ENCODE data around the gene ATG16L2.

ATG16L2 gene

DNA sequence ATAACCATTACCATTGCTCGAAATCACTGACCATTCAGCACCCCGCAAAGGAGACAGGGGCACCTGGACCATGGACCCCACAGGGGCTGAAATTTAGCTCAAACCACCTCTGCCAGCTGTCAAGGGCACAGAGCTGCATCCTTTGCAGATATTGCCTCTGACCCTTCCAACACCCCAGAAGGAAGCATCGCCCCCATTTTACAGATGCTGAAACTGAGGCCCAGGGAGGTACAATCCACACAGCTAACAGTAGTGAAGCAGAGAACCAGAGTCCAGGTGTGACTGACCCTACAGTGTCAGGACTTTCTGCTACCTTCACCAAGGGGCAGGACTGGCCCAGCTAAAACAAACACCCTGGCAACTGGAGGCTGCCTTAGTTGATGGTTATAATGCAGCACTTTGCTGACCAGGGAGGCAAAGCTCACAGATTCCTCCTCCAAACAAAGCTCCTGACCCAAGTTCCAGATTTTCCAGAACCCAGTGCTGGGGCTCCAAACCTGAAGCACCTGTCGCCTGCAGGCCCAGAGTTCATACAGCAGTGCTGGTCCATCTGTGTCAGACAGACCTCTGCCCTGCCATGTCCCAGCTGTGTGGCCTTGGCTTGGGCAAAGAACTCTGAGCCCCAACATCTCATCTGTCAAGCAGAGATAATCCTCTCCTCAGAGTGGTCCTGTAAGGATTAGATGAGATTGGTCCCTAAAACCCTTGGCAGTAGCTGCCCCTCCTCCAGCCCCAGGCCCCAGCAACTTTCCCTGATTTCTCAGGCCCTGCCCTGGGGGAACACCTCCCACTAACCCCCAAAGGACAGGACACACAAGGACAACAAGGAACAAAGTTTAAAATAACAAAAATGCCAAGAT is 46.8 kb upstream of the ATG16L2 start:
- no peaks in the 10 kb centered on the region for H4K20me1 ChIP-seq (ENCODE audit: control insufficient read depth, insufficient read depth, low read depth, low read length)
- H3K27me3 ChIP-seq (ENCODE audit: control insufficient read depth, low read length), result peaks cover 5% of the 10 kb centered on the region; the same call in 1 of the 2 replicates
- H3K4me3 ChIP-seq (ENCODE audit: low read length), result no peak overlapping the region
- H3K9me3 ChIP-seq (ENCODE audit: control insufficient read depth, insufficient read depth, low read length), result no peaks in the 10 kb centered on the region
- no peaks in the 10 kb centered on the region for H3K36me3 ChIP-seq (ENCODE audit: control insufficient read depth, low read length)
- H3K9me2 ChIP-seq (replicated peaks; ENCODE audit: control insufficient read depth, low read length), result no peaks in the 10 kb centered on the region
- TF ChIP-seq EZH2phosphoT487 (IDR thresholded peaks at IDR 0.05; ENCODE audit: borderline replicate concordance, low read length), result no peak
- TF ChIP-seq, protein P1, sequence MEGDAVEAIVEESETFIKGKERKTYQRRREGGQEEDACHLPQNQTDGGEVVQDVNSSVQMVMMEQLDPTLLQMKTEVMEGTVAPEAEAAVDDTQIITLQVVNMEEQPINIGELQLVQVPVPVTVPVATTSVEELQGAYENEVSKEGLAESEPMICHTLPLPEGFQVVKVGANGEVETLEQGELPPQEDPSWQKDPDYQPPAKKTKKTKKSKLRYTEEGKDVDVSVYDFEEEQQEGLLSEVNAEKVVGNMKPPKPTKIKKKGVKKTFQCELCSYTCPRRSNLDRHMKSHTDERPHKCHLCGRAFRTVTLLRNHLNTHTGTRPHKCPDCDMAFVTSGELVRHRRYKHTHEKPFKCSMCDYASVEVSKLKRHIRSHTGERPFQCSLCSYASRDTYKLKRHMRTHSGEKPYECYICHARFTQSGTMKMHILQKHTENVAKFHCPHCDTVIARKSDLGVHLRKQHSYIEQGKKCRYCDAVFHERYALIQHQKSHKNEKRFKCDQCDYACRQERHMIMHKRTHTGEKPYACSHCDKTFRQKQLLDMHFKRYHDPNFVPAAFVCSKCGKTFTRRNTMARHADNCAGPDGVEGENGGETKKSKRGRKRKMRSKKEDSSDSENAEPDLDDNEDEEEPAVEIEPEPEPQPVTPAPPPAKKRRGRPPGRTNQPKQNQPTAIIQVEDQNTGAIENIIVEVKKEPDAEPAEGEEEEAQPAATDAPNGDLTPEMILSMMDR (IDR thresholded peaks at IDR 0.05; ENCODE audit: low read depth, low read length, poor library complexity, severe bottlenecking), result no peak
- H3K27ac ChIP-seq (ENCODE audit: low read depth, low read length), result no peak overlapping the region
- H3K4me1 ChIP-seq (ENCODE audit: control insufficient read depth, low read length), result no peaks in the 10 kb centered on the region
- H3F3A ChIP-seq (ENCODE audit: control insufficient read depth, insufficient read depth), result no peaks in the 10 kb centered on the region
- H3K4me2 ChIP-seq (ENCODE audit: low read length), result no peak overlapping the region
- no peaks in the 10 kb centered on the region for H3K79me2 ChIP-seq (ENCODE audit: control insufficient read depth, low read length)

DNA sequence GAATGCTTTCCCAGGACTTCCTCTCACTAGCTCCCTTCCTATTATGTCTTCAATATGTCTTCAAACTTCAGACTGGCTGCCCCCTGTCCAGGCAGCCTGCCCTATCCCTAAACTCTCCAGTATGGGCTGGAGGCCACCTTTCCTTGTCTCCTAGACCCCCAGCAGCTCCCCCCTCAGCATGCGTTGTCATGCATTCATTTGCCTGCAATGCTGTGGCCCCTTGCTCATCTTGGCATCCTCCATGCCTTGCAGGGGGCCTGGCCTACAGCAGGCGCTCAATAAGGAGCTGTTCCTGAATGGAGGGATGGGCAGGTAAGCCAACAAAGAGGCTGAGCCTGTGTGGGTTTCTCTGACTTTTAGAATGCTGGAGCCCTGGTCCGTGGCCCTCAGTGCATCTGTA is 45.6 kb upstream of the ATG16L2 start:
- H3K4me2 ChIP-seq (ENCODE audit: low read length), result no peak overlapping the region
- H4K20me1 ChIP-seq (ENCODE audit: control insufficient read depth, insufficient read depth, low read depth, low read length), result no peaks in the 10 kb centered on the region

DNA sequence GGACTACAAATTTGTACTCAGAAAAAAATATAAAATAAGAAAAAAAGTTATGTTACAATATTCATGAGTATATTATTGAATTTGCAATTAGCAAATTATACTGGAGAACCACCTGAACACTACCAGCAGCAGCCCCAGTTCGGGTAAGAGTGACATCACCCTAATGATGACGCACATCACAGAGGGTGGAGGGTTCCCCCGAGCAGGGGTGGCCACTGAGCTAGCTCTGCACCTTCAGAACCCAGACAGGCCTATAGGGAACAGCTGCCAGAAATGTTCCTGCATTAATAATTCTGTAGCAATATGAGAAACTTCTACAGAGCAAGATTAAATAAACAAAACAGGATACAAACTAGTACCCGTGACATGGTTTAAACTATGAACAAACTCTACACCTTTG is 44.5 kb upstream of the ATG16L2 start:
- H3F3A ChIP-seq (ENCODE audit: control insufficient read depth, insufficient read depth), result no peaks in the 10 kb centered on the region
- no peaks in the 10 kb centered on the region for H3K9me3 ChIP-seq (ENCODE audit: control insufficient read depth, insufficient read depth, low read length)
- peaks cover 5% of the 10 kb centered on the region; the same call in 1 of the 2 replicates for H3K27me3 ChIP-seq (ENCODE audit: control insufficient read depth, low read length)
- no peak overlapping the region for H3K4me2 ChIP-seq (ENCODE audit: low read length)
- no peaks in the 10 kb centered on the region for H4K20me1 ChIP-seq (ENCODE audit: control insufficient read depth, insufficient read depth, low read depth, low read length)
- no peaks in the 10 kb centered on the region for H3K79me2 ChIP-seq (ENCODE audit: control insufficient read depth, low read length)
- TF ChIP-seq, protein P1 (IDR thresholded peaks at IDR 0.05; ENCODE audit: low read depth, low read length, poor library complexity, severe bottlenecking), result no peak
- no peak for TF ChIP-seq EZH2phosphoT487 (IDR thresholded peaks at IDR 0.05; ENCODE audit: borderline replicate concordance, low read length)
- H3K36me3 ChIP-seq (ENCODE audit: control insufficient read depth, low read length), result no peaks in the 10 kb centered on the region
- no peak overlapping the region for H3K27ac ChIP-seq (ENCODE audit: low read depth, low read length)
- H3K4me3 ChIP-seq (ENCODE audit: low read length), result no peak overlapping the region
- H3K9me2 ChIP-seq (replicated peaks; ENCODE audit: control insufficient read depth, low read length), result no peaks in the 10 kb centered on the region
- no peaks in the 10 kb centered on the region for H3K4me1 ChIP-seq (ENCODE audit: control insufficient read depth, low read length)

More for the DNA sequence above, 45.6 kb upstream of the ATG16L2 start:
- H3K27ac ChIP-seq (ENCODE audit: low read depth, low read length), result no peak overlapping the region
- no peaks in the 10 kb centered on the region for H3K9me3 ChIP-seq (ENCODE audit: control insufficient read depth, insufficient read depth, low read length)
- H3K4me1 ChIP-seq (ENCODE audit: control insufficient read depth, low read length), result no peaks in the 10 kb centered on the region
- H3K27me3 ChIP-seq (ENCODE audit: control insufficient read depth, low read length), result peaks cover 5% of the 10 kb centered on the region; the same call in 1 of the 2 replicates
- no peaks in the 10 kb centered on the region for H3K9me2 ChIP-seq (replicated peaks; ENCODE audit: control insufficient read depth, low read length)
- no peak overlapping the region for H3K4me3 ChIP-seq (ENCODE audit: low read length)
- H3F3A ChIP-seq (ENCODE audit: control insufficient read depth, insufficient read depth), result no peaks in the 10 kb centered on the region
- H3K36me3 ChIP-seq (ENCODE audit: control insufficient read depth, low read length), result no peaks in the 10 kb centered on the region
- TF ChIP-seq, protein P1 (IDR thresholded peaks at IDR 0.05; ENCODE audit: low read depth, low read length, poor library complexity, severe bottlenecking), result no peak
- H3K79me2 ChIP-seq (ENCODE audit: control insufficient read depth, low read length), result no peaks in the 10 kb centered on the region

All from DOHH2 (cell line).